Adrenal gland (tissue), 12 donors: Measurements from ENCODE around the gene AFAP1L2. TPM values are rescaled to one million over a fixed set of nuclear protein-coding genes. Genes with fewer than 3 reads are reported as not detected.

Experiments
- DNase-seq, 7 donors: peaks; one replicate each; pipeline ENCODE4 v3.0.0-alpha.2; 2019 to 2020
- H3K27ac ChIP-seq, 5 donors: fragments of 200-600 bp; sonication (generic) in 4 of 5; 1 replicate in 3 of 5; 2 replicates in 2 of 5; pipeline versions ENCODE4 v1.5.1 to v1.8.0; 2016 to 2020; ENCODE audit warnings: mild to moderate bottlenecking in 1 of 5
- H3K27me3 ChIP-seq: fragments of 200-600 bp; 2 replicates; pipeline ENCODE4 v1.8.0; 2021
- H3K36me3 ChIP-seq, 2 donors: fragments of 200-600 bp; replicated peaks in 1 of 2; 1 replicate in 1 of 2; 2 replicates in 1 of 2; pipeline versions ENCODE4 v1.5.1 to v1.8.0; 2018 to 2022
- H3K4me1 ChIP-seq, 2 donors: fragments of 200-600 bp; replicated peaks in 1 of 2; 1 replicate in 1 of 2; 2 replicates in 1 of 2; pipeline versions ENCODE4 v1.5.1 to v1.8.0; 2018 to 2021
- H3K4me3 ChIP-seq, 4 donors: fragments of 200-600 bp; sonication (generic) in 3 of 4; one replicate each; pipeline ENCODE4 v1.5.1; 2016 to 2018
- H3K9me3 ChIP-seq, 3 donors: fragments of 200-600 bp; sonication (generic) in 1 of 3; replicated peaks in 1 of 3; 1 replicate in 2 of 3; 2 replicates in 1 of 3; pipeline versions ENCODE4 v1.5.1 to v1.8.0; 2016 to 2021
- POLR2A ChIP-seq, 2 donors: fragments of 450-650 bp; IDR thresholded peaks; one replicate each; pipeline ENCODE4 v1.6.1; 2017; ENCODE audit warnings: antibody characterized with exemption in 2 of 2, mild to moderate bottlenecking in 2 of 2, moderate library complexity in 1 of 2
- WGBS, 4 donors: extraction: QIAGEN DNeasy Blood & Tissue Kit in 2 of 4; methylation state at CpG; one replicate each; pipeline versions ENCODE4 v1.1.5 to v1.1.7; 2013 to 2017; 5-methylcytosine and 5-hydroxymethylcytosine counted together
- intact Hi-C, 2 donors: fragments of 100-400 bp; cut with DNase I; formaldehyde crosslinking; loops; one replicate each; pipeline versions ENCODE4 v1.14.1 to v1.15.0; 2022 to 2023
- polyA plus RNA-seq, 3 donors: library from polyadenylated mRNA; stranded (reverse); fragments of 200-250 nt in 2 of 3; fragments of 350-450 nt in 1 of 3; fragmentation: Illumina TruSeq in 1 of 3; extraction: RNeasy Lipid Tissue Mini Kit (QIAGEN cat#74804) in 1 of 3; gene quantifications; one replicate each; pipeline ENCODE4 v1.2.3, GENCODE V29; 2013 to 2014
- total RNA-seq, 9 donors: library from RNA; depleted of rRNA in 4 of 9; stranded (reverse); fragments of >200 nt in 4 of 9; fragments of 120-200 nt in 1 of 9; fragmentation: NEBNext Ultra II Directional in 1 of 9; extraction: Animal tissue kit (Norgen Biotek cat#: 25700) in 1 of 9; gene quantifications; one replicate each; pipeline versions ENCODE4 v1.1.0 to v1.2.4, GENCODE V29; 2013 to 2023
- TF ChIP-seq, protein P1 (sequence below), 6 experiments: fragments of 450-650 bp in 4 of 6; fragments of 200-600 bp in 2 of 6; sonication (generic) in 1 of 6; IDR thresholded peaks; 1 replicate in 5 of 6; 2 replicates in 1 of 6; pipeline versions ENCODE4 v1.5.1 to v1.8.0; 2016 to 2021; ENCODE audit warnings: antibody characterized with exemption in 6 of 6, mild to moderate bottlenecking in 2 of 6, moderate library complexity in 1 of 6
- donor health status: healthy with polysubstance abuse.
- donor health status: Bipolar disorder and iron deficiency.
- donor health status: DM: yes; HTN: yes; CAD: no.
- donor health status: DM: no; HTN: no; CAD: no.
- donor health status: DM: no; HTN: no; CAD: no.
- donor health status: DM: yes; HTN: yes; CAD: no.

The AFAP1L2 gene
- total and polyA plus RNA-seq, 12 donors, result 1.4 to 9.4 (median 3.7) TPM

GRCh38 chr10:114346176-114347031, 57.9 kb downstream of the AFAP1L2 start:
- H3K36me3 ChIP-seq, result no peaks in the 10 kb centered on the region
- TF ChIP-seq, protein P1, sequence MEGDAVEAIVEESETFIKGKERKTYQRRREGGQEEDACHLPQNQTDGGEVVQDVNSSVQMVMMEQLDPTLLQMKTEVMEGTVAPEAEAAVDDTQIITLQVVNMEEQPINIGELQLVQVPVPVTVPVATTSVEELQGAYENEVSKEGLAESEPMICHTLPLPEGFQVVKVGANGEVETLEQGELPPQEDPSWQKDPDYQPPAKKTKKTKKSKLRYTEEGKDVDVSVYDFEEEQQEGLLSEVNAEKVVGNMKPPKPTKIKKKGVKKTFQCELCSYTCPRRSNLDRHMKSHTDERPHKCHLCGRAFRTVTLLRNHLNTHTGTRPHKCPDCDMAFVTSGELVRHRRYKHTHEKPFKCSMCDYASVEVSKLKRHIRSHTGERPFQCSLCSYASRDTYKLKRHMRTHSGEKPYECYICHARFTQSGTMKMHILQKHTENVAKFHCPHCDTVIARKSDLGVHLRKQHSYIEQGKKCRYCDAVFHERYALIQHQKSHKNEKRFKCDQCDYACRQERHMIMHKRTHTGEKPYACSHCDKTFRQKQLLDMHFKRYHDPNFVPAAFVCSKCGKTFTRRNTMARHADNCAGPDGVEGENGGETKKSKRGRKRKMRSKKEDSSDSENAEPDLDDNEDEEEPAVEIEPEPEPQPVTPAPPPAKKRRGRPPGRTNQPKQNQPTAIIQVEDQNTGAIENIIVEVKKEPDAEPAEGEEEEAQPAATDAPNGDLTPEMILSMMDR (IDR thresholded peaks at IDR 0.05), result no peak
- TF ChIP-seq POLR2A (IDR thresholded peaks at IDR 0.05), result no peak
- intact Hi-C loops, result no loop called here
- H3K27ac ChIP-seq, result peak overlapping the region in 2 of 5 donors; percentile 8 to 45
- DNase-seq, result peak in 3 of 7 donors; percentile 10 to 56 (median 25)
- no peaks in the 10 kb centered on the region for H3K4me1 ChIP-seq
- H3K4me3 ChIP-seq, result no peak overlapping the region
- H3K9me3 ChIP-seq, result no peaks in the 10 kb centered on the region
- WGBS, 4 donors, result 67 to 79% (median 74%) methylated on average over 18 to 19 of the region's 19 CpGs
- H3K27me3 ChIP-seq, result no peaks in the 10 kb centered on the region

DNA sequence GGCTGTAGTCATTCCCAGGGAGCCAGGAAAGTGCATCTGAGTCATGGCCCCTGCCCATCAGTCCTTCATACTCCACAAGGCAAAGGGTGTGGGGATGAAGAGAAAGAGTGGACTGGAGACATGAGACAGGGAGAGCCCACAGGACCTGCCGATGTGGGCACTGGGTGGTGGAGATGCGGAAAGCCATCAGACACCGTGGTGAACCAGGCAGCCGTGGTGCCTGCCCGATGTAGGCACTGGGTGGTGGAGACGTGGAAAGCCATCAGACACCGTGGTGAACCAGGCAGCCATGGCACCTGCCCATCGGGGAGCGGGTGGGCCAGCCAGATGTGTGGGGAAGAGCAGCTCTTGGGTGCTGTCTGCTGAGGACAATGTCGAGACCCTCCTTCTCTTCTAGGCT, 58.6 kb downstream of the AFAP1L2 start:
- peak overlapping the region in 2 of 5 donors; percentile 8 to 45 for H3K27ac ChIP-seq

DNA sequence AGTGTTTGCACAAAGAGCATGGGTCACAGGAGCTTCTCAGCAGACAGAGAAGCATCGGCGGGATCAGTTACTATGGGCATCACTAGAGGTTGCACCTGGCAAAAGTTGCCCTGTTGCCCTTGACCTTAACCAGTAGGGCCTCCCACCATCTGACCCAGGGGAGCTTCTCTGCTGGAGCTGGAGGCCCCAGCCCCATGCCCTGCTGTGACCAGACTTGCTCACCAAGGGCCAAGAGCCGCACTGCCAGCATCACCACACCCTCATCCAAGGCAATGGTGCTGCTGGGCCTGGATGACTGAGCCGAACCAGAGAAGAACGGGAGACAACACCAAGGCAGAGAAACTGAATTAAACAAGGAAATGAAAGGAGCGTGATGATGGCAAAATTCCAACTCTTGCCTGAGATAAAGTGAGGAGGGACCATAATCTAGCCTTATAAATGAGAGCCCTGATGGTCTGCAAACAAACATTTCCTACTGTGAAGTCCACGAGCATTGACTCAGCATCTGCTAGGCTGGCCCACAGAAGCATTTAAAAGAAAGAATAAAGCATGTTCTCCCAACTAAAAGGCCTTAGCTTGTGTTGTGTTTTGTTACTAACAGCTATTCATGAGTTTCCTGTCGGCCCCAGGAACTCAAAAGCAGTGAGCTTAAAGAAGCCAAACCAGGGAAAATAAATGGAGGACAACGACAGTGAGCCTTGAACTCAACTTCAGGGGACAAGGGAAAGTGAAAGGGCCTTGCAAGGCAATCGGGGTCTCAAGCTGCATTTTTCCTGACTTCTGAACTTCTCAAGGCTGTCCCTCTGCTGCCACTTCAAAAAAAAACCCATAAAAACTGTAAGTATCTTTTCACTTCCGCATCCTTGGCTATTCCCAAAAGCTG, 60.4 kb downstream of the AFAP1L2 start:
- 66 to 71% (median 69%) methylated on average over 9 to 11 of the region's 11 CpGs for WGBS, 4 donors
- intact Hi-C loops, result no loop called here

More for the DNA sequence above, 58.6 kb downstream of the AFAP1L2 start:
- Histone ChIP-seq H3K27me3 (no peaks in the 10 kb centered on the region), H3K4me1 (no peaks in the 10 kb centered on the region), H3K36me3 (no peaks in the 10 kb centered on the region), H3K9me3 (no peaks in the 10 kb centered on the region), H3K4me3 (no peak overlapping the region)
- intact Hi-C loops, result no loop called here
- no peak for DNase-seq
- TF ChIP-seq, protein P1 (IDR thresholded peaks at IDR 0.05), result no peak
- TF ChIP-seq POLR2A (IDR thresholded peaks at IDR 0.05), result no peak
- 90 to 97% (median 93%) methylated on average over 10 of the region's 10 CpGs for WGBS, 4 donors

More for the DNA sequence above, 60.4 kb downstream of the AFAP1L2 start:
- Histone ChIP-seq H3K27me3 (no peaks in the 10 kb centered on the region), H3K4me3 (no peak overlapping the region), H3K27ac (peak overlapping the region in 2 of 5 donors; percentile 34 to 35), H3K36me3 (no peaks in the 10 kb centered on the region), H3K4me1 (no peaks in the 10 kb centered on the region), H3K9me3 (no peaks in the 10 kb centered on the region)
- TF ChIP-seq, protein P1 (IDR thresholded peaks at IDR 0.05), result no peak
- no peak for TF ChIP-seq POLR2A (IDR thresholded peaks at IDR 0.05)
- DNase-seq, result no peak
